Skin of body (tissue), 2 donors: Measurements from ENCODE around the gene TLL2. TPM values are rescaled to one million over a fixed set of nuclear protein-coding genes. Genes with fewer than 3 reads are reported as not detected.
A peak's percentile ranks its signal among the peaks of the same experiment; 100 is the strongest.

Source experiments
- DNase-seq: peaks from one replicate; lab custom pipeline; 2025; lab: John Stamatoyannopoulos, UW
- total RNA-seq: library from RNA; depleted of rRNA; stranded (reverse); fragments of >200 nt; gene quantifications from one replicate; pipeline ENCODE4 v1.2.3, GENCODE V29; 2014

The TLL2 gene
- total RNA-seq, 1 donor from 2014 or later, result 0.20 TPM

DNA sequence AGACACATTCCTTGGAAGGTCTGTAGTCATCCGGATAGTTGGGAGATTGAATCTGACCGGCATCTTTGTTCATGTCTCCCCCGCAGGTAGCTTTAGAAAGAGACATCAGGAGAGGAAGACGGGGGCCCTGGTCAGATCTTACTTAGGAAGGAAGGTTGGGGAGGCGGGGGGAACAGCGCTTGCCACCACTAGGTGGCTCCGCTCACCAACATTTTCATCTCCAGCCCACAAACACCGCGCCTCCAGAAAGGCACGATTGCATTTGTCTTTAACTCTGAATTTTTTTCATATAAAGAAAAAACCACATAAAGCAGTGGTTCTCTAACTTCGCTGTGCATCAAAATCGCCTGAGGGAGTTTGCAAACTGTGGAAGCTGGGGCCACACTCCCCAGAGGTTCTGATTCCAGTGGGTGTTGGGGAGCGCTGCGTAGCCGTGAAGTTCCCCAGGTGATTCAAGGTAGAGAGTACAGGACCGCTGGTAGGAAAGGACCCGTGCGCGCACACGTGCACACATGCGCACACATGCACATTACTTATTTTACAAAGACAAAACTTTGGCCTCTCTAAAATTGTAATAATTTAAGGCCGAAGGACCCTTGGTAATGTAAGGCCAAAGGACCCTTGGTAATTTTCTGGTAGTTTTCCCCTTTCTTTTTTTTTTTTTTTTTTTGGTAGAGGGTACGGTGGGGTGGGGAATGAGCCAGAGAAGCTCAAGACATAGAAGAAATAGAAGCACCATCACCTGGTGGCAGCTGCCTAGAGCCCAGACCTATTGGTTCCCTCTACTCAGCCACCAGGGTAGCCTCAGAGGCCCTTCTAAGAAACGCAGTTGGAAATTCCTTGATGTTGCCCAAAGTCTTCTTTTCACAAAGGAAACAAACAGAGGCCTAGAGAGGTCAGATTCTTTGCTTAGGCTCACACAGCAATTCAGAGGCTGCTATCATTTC lies 117.5 kb downstream of the TLL2 start:
- DNase-seq, result peak; percentile 33

DNA sequence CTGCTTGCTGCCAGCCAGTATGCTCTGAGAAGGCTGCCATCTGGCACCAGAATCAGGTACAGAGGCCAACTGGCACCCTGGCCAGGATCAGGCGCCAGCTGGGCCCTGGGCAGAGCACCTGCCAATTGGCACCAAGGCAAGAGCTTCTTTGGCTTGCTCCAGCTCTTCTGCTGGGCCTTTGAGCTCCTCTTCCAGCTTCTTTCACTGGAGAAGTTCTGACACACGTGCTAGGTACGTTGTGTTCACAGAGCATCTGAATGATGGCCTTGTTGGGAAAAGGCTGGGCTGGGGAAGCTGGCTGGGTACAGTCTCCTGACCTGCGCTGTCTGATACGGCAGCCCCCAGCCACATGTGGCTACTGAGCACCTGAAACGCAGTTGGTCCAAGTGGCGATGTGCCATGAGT lies 123.3 kb downstream of the TLL2 start:
- DNase-seq, result no peak

DNA sequence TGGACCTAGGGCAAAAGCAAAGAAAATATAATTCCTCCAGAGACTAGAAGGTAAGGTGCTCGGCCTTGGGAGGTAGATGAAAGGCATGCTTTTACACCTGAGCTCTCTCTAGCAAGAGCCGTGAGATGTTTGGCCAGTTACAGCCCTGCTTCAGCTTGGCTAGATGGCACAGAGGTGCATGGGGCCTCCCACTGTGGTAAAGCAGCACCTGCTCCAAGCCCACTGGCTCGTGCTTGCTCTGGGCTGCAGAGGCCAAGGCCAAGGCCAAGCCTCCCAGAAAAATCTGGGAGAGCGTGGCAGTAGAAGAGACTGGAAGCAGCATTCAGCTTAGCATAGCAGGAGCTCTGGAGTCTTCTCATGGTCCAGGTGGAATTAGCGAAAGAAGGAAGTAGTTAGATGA lies 123.9 kb downstream of the TLL2 start:
- no peak for DNase-seq

DNA sequence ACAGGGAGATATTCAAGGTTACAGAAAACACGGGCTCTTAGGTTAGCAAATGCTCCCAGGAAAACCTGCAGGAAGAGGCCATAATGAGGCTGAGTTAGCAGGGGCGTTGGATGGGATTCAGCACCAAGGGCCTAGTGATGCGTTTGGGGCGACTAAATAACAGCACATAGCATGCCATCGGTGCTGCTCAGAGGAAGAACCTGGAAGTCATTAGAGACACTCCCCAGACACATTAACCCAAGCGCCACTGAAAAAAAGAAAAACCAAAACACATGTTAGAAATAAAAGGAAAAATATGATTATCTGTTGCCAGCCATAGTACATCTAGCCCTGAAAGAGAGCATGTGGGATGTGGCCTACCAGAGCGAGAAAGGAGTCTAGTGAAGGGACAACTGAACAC lies 126.1 kb downstream of the TLL2 start:
- peak; percentile 54 for DNase-seq

DNA sequence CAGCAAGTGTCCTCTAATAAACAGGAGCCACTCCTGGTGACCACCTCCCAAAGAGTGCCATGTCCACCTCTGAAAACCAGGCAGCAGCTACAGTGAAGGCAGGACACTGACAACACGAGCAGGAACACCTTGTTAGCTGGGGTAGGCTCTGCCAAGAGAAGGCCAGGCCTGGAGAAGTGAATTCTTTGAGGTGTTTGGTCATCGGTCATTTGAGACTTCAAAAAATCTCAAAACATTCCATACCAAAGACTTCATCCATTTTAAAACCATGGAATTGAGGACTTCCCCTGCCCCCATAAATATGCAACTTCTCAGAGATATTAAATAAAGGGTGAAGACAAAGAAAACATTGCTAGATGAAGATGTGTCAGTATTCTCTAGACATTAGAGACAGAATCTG lies 126.6 kb downstream of the TLL2 start:
- DNase-seq, result no peak

DNA sequence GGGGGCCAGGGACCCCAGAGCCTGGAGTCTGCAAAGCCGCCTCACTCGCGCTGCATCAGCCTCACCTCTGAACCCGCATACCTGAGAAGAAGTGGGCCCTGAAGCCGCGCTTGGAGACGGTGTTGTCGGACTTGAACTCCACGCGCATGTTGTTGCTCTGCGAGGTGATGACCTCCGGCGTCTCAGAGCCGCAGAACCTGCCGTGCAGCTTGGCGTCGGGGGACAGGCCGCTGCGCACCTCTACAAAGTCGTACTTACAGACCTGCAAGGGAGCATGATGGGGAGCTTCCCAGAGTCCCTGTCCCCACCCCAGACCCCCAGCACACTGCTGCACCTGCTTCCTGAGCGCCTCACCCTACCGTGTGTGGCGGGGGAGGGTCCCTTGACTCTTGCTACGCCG lies 129.2 kb downstream of the TLL2 start:
- DNase-seq, result no peak

DNA sequence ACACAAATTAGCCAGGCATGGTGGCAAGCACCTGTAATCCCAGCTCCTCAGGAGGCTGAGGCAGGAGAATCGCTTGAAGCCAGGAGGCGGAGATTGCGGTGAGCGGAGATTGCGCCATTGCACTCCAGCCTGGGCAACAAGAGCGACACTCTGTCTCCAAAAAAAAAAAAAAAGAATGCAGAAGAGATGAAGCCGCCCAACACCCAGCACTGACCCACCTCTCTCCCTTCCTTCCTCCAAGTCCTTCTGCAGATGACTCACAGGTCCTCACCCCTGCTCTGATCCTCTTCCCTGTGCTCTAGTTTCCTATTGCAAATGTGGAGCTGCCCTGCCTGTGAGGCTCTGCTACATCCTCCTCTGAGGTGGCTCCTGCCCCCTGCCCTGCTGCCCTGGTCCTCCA lies 132.9 kb downstream of the TLL2 start:
- no peak for DNase-seq

DNA sequence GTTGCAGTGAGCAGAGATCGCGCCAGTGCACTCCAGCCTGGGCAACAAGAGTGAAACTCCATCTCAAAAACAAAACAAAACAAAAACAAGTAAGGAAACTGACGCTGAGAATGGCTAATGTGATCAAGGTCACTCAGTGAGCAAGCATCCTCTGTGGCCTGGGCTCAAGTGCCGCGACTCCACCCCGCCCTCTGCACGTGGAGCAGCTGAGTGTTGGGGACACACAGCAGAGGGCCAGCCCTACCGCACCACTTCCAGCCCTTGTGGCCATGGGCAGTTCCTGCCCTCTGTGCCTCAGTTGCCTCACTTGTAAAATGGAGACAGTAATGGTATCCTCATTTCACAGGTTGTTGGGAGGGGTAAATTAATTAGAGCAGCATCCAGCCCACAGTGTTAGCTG lies 134.0 kb downstream of the TLL2 start:
- no peak for DNase-seq

DNA sequence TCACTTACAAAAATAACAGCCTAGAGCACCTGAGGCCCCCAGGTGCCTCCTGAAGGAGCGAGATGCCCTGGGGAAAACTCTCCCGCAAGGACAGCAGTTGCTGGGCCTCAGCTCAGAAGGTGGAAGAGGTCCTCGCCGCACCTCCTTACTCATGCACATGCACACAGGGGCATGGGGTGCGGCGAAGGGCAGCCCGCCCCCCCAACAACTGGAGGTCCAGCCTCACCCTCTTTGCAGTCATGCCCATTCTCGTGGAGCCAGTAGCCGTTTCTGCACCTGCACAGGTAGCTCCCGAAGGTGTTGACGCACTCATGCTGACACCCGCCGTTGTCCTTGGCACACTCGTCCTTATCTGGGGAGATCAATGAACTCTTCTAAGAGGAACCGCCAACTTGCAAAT lies 135.0 kb downstream of the TLL2 start:
- no peak for DNase-seq

DNA sequence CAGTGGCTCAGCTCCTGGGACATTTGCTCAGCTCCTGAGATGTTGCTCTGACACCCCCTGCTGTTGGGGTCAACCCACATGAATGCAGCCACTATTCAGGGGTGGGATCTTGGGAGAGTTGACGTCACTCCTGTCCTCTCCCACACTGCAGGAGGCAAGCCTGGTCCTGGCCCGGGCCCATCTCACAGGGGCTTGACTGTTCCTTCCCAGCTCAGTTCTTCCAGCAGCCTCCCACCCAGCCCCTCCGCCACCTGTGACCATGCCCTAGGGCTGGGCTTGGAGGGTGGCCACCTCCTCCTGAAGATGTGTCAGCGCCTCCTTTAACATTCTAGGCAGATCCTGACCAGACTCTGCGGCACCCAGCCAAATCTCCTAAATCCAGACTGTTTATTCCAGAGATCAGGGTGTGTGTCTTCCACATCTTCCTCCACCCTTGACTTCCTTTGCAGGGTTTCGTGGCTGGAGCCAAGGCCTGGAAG lies 135.9 kb downstream of the TLL2 start:
- DNase-seq, result no peak

DNA sequence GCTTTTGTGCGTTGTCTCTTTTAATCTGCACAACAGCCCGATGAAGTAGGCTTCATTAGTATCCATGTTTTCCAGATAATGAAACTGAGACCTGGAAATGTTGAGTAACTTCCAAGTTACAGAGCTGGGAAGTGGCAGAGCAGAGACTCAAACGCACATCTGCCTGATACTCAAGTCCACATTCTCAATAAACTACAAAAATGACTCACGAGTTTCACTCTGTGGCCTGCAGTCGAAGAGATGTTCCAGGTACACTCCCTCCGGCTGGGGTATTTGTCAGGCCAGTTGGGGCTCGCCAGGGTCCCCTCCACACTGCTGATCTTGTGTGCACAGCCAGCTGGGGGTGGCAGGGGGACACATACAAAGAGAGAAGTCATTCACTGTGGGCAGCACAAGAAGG lies 137.2 kb downstream of the TLL2 start:
- DNase-seq, result no peak

DNA sequence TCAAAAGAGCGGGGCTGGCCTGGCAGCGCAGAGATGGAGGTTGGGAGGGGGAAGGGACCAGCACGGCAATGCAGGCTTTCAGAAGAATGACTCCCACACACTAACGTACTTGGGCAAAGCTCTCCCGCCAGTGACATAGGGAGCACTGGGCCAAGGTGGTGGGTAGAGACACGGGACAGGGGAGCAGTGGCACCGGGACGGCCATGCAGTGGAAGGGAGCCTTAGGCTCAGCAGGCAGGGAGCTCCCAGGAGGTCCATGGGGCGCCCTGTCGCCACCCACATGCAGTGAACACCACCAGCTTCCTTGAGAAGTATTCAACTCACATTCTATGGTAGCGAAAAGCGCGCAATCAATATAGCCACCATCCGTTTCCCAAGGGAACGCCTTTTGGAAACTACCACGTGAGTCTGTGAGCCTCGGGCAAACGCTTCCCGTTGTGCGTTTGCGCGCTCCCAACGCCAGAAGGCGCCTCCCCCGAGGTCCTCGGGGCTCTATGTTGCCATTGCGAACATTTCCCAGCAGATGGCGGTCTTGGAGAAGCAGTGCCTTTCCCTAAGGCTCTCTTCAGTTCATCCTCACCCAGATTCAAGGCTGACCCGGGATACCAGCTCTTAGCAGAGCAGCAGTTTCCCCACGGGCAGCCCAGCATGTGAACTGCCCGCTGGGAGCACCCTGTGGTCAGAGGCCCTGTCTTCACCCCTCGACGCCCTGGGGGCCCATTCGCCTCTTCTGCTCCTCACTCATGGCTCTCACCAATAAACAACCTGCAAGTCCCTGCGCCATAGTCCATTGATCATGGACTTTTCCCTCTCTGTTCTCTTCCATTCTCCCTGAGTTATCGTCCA lies 138.5 kb downstream of the TLL2 start:
- DNase-seq, result peak; percentile 75

DNA sequence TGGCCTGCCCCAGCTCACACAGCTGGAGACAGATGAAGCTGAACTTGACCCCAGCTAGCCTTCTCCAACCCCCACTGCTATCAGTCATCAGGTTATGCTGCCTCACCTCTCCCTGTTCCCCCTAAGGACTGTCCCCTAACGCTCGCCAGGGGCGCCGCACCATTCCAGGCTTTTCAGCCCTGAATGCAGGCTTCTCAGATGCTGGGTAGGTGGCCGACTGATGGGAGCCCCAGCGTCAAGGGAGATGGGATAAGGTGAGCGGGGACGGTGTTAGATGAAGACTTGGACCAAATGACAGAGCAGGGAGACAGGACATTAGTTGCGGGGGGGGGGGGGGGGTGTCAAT lies 139.1 kb downstream of the TLL2 start:
- no peak for DNase-seq

DNA sequence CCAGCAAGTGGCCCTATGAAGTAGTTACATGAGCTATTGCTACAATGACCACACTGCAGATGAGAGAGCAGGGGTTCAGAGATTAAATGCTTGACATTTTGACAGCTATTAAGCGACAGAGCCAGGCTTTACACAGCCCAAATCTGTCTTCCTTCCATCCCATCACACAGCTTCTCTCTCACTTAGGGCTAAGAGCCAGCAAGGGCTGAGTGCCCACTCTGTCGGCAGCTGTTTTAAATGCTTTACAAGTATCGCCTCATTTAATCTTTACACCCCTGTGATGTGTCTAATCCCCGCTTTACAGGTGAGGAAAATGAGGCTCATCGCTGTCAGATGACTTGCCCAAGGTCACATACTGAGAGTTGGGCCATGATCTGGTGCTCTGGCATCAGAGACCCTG lies 139.7 kb downstream of the TLL2 start:
- no peak for DNase-seq

DNA sequence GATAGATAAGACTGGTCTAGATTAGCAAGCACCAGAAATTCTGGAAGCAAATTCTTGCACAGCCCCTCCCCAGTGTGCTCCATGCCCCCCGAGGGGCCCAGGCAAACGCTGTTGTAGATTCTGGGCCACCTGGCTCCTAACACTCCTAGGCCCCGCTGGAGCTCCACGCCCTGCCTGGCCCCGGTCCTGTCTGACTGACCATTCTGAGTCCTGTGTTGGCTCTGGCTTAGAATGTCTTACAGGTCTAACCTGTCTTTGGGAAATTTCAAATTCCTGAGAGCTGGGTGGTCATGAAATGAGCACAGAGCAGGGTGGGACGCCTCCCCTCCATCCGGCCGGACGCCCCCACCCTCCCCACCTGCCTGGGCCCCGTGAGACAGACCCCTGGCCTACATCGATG lies 142.4 kb downstream of the TLL2 start:
- DNase-seq, result no peak

DNA sequence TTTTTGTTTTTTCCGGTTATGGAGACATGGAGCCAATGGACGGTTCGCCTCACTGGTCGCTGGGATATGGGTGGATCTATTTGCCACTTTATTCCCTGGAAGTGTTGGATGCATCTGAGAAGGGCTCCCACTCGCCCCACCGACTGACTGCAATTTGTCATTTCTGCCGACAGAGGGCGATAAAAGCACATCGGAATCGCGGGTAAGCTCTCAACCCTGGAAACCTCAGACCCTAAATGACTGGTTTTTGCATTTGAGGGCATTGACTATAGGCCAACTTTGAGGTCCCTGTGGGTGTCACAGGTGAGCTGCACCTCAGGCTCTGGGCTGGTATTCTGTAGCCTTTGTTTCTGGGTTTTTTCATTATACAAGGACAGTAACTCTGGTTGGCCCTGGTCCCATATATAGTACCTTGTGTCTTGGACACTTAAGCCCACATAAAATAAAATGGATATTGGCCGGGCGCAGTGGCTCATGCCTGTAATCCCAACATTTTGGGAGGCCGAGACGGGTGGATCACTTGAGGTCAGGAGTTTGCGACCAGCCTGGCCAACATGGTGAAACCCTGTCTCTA lies 143.1 kb downstream of the TLL2 start:
- peak; percentile 25 for DNase-seq

DNA sequence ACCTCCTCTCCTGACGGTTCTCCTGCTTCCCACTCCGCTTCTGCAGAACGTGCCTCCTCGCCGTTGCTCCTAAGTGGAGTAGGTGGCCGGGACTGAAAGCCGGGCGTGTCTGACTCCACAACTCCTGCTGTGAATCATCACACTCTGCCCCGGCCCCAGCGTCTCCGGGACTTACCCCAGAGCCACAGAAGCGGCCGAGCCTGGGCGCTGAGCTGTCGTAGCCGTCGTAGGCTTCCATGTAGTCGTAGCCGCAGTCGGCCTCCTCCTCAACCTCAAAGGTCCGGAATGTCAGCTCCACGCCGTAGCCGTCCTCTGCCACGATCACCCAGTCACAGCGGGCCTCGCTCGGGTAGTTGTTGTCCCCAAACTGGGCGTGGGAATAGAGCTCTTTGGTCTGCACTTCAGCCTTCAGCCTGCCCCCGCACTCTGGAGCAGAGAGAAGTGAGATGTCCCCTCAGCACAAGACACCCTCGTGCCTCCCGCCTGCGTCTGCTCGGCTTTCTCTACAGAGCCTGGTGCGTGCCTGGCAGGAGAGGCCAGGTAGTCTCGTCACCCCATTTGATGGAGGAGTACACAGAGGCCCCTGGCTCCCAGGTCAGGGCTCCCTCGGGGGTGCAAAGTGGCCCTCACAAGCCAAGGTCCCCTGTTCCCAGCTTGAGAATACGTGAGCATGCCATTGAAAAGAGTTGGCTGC lies 143.7 kb downstream of the TLL2 start:
- no peak for DNase-seq

DNA sequence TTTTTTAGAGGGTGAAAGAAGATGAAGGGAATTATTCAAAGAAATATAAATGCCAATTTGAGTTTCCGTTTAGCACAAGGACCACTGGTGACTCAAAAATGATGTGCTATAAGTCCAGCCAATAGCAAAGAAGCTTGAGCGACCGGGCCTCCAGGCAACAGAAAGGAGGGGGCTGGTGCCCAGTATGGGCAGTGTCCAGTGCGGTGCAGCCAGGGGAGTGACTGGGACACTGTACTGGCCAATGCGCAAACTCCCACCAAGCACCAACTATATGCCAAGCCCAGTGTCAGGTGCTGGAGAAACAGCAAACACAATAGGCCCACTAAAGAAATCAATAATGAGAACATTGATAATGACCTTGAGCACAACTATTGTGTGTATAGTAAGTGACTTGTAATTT lies 144.8 kb downstream of the TLL2 start:
- DNase-seq, result no peak

DNA sequence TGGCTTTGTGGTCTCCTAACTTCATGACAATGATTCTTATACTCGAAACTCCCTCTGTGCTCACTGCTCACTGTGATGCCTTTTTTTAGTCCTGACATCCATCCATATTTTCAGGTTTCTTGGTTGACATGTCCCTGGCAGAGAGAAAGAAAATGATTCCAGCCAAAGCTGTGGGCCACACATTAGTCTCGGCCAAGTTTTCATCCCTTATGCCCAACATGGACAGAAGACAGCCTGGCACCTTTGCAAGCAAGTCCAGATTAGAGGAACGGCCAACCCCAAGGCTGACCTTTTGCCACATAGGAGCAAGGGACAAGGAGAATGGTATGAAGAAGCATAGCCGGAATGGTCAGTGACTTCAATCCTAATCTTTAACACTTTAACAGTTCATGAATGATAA lies 146.3 kb downstream of the TLL2 start:
- DNase-seq, result no peak

DNA sequence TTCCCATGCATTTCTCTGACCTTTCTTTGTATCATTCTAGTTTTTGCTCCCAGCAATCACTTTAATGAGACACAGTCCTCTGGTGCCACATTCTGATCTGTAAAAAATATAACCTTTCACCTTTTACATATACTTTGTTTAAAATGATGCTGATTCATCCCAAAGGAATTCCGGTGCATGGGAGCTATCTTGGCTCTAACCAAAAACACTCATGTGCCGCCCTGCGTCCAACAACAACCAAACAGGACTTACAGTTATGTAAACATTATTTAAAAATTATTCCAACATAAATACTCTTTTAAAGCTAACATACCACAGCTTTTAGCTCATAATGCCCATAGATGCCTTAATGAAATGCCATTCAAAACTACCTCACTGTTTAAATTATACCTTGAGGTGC lies 147.2 kb downstream of the TLL2 start:
- DNase-seq, result no peak

DNA sequence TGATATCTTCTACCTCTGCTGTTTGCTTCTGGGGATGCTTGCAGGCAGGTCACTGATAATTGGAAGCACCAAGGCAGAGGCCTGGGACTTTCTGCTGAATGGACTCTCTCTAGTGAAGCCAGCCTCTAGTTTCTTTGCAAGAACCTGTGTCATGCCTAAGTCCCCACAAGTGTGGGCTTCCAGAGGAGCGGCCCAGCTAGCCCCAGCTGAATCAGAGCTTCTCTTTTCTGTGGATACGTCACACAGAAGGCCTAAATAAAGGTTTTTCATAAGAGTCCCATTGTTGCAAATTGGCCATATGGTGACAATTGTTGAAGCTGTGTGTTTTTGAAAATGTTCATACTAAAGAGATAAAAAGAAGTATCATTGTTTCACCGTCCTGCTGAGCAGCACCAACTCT lies 148.2 kb downstream of the TLL2 start:
- DNase-seq, result no peak

DNA sequence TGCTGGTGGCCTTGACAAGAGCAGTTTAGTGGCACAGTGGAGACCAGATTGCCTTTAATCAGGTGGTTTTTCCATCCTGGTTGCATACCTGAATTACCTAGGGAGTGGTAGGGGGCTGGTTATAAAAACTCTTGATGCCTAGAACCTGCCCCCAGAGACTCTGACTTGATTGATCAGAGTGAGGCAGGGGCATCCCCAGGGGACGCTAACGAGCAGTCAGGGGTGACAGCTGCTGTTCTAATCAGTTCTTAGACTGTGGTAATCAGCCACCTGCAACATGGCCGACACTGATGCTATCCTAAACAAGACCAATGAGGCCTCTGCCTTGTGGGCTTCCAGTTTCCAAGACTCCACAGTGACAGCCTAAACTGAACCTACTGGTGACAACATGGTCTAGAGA lies 153.0 kb downstream of the TLL2 start:
- no peak for DNase-seq
